Left renal cortex interstitium (tissue), 4 donors: ENCODE measurements around the gene BDP1. TPM values are rescaled to one million over a fixed set of nuclear protein-coding genes. Genes with fewer than 3 reads are reported as not detected.
"Not testable (repeated sequence)": the region's sequence is repeated elsewhere in the genome, so short reads cannot be mapped to it uniquely, and the experiment has no call there.

Experiments
- DNase-seq, 4 donors: peaks; one replicate each; pipeline ENCODE4 v3.0.0-alpha.2; 2013; ENCODE audit warnings: low read depth in 4 of 4, low spot score in 2 of 4, missing footprints in 1 of 4
- polyA plus RNA-seq, 4 donors: library from polyadenylated mRNA; unstranded; fragments of 120-200 nt; gene quantifications; one replicate each; pipeline ENCODE4 v1.2.1, GENCODE V29; 2013; ENCODE audit not compliant: insufficient read length in 4 of 4

BDP1 gene
- polyA plus RNA-seq, 4 donors = 34.8 to 48.7 (median 39.3) TPM

DNA sequence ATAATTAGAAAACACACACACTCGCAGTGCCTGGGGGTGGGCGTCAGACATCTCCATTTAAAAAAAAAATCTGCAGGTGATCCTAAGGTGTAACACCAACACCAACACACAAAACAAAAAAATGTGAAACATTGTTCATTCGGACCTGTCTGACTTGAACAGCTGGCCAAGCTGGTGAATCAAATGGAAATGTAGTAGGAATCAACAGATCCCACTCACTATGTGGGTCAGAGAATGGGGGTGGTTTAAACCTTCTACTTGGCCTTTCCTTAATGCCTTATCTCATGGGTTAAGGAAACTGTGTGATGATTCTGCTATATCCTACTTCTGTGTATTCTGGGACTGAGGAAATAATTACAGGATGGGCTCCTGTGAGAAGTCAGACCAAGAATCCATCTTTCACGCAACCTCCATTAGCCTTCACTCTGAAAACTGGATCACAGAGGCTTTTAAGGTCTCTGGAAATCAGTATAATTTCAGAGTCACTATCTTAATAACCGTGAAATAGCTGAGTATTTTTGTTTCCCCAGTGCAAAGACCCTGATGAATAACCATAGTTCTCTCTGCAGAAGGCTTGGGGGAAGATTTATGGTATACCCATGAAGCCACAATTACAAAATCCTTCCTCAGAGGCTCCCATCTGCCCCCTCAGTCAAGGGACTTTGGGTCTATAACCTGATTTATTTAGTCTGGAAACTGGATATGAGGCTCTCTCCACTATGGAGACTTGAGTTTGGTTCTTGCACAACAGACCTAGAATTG, 114.5 kb downstream of the BDP1 start:
- no peak for DNase-seq

DNA sequence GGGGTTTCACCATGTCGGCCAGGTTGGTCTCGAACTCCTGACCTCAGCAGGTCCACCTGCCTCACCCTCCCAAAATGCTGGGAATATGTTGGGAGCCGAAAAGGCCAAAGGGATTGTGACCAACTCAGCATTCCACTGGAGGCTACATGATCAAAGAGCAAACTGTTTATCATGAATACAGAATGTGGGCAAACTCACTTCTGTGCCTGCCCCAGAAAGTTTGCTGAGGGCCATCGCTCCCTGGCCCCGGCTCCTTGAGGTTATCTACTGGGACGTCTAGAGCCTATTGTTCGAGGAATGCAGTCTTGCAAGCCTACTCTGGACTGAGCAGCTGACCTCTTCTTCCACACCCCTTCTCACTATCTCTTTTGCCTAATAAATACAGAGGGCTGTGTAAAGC, 116.4 kb downstream of the BDP1 start:
- not testable (repeated sequence) for DNase-seq

DNA sequence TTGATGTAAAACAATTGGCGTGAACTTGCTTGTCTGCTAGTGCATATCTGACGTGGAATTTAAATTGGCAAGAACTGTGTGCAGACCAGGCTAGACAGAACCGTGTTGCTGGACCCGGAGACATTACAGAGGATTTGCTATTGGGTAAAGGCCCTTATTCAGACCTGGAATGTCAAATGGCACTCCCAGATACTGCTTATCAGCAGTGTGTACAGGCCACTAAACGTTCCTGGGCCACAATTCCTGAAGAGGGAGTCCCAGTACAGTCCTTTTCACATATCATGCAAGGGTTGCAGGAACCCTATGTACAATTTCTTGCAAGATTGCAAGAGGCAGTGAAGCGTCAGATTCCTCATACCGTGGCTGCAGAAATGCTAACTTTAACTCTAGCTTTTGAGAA, 118.1 kb downstream of the BDP1 start:
- peak in 1 of 4 donors; percentile 17 for DNase-seq

DNA sequence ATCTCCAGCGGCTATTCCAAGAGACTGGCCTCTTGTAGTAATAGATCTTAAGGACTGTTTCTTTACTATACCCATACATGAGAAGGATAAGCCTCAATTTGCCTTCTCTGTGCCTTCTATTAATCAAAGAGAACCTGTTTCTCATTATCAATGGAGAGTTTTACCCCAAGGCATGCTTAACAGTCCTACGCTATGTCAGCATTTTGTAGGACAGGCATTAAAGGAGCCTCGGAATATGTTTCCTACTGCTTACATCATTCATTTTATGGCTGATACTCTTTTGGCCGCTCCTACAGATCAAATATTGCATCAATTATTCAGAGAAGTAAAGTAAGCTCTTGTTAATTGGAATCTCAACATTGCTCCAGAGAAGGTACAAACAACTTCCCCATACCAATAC, 120.1 kb downstream of the BDP1 start:
- not testable (repeated sequence) for DNase-seq

DNA sequence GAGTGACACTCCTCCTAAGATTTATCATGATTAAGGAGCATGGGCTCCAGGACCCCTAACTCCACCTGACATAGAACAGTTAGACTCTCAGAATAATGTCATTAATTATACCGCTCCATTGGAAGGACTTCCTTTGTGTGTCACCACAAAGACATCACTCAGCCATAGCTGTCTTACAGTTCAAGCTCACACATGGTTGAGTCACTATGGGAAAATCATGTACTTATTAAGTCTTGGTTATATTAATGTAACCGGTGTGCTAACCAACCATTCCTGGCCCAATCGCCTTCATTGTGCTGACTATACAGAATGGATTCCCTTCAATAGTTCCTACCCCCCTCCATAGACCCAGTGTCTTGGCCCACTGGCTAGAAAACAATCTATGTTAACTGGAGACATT, 120.8 kb downstream of the BDP1 start:
- DNase-seq = no peak

DNA sequence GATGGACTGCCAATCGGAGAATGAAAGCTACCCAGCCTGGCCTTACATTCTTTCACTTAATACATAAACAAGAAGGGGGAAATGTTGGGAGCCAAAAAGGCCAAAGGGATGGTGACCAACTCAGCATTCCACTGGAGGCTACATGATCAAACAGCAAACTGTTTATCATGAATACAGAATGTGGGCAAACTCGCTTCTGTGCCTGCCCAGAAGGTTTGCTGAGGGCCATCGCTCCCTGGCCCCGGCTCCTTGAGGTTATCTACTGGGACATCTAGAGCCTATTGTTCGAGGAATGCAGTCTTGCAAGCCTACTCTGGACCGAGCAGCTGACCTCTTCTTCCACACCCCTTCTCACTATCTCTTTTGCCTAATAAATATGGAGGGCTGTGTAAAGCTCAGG, 122.4 kb downstream of the BDP1 start:
- DNase-seq = not testable (repeated sequence)

DNA sequence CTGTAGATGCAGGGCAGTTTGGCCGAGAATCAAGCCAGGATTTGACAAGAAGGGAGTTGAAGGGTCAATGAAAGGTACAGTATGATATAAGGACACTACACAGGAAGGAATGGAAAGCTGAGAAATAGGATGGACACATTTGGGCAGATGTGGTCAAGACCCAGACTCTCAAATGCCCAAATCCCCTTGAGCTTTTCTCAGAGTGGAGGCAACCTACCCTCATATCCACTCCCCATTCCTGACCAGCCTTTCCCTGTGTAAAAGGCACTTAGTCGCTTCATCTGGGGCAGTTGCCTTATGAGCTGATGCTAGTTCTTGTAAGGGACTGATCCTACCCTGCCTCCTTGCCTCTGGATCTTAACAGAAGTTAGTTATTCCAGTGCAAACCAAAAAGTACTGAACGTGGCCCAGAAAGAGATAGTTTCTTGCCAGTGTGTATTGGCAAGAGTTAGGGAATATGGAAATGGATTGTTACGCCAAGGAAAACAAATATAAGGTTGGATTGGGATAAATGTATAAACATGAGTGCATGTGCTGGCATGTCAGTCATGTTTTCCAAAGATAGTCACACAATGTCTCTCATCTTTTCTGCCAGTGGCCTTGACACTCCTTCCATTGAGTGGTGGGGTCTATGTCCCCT, 127.6 kb downstream of the BDP1 start:
- DNase-seq = no peak

DNA sequence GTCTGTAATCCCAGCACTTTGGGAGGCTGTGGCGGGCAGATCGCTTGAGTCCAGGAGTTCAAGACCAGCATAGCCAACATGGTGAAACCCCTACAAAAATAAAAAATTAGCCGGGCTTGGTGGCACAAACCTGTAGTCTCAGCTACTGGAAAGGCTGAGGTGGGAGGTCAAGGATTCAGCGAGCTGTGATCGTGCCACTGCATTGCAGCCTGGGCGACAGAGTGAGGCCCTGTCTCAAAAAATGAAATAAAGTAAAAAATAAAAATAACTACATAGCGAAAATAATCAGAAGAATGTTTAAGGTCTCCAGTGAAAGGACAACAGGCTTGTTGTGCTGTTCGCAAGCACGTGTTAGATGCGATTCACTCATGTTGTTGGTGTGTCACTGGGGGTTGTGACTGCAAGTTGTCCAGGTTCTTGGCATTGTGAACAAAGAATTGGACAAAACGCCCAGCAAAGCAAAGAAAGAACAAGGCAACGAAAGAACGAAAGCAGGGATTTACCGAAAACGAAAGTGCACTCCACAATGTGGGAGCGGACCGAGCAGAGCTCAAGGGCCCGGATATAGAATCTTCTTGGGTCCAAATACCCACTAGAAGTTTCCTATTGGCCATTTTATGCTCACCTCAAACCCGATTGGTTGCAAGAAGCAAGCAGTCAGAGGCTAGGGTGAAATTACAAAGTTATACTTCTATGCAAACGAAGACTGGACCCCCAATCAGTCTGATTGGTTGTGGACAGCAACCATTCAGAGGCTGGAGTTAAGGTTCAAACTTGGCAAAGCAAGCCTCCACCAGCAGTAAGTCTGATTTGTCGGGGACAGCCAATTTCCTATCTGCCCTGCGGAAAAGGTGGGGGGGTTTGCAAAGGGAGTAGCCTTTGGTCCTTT, 130.8 kb downstream of the BDP1 start:
- no peak for DNase-seq

DNA sequence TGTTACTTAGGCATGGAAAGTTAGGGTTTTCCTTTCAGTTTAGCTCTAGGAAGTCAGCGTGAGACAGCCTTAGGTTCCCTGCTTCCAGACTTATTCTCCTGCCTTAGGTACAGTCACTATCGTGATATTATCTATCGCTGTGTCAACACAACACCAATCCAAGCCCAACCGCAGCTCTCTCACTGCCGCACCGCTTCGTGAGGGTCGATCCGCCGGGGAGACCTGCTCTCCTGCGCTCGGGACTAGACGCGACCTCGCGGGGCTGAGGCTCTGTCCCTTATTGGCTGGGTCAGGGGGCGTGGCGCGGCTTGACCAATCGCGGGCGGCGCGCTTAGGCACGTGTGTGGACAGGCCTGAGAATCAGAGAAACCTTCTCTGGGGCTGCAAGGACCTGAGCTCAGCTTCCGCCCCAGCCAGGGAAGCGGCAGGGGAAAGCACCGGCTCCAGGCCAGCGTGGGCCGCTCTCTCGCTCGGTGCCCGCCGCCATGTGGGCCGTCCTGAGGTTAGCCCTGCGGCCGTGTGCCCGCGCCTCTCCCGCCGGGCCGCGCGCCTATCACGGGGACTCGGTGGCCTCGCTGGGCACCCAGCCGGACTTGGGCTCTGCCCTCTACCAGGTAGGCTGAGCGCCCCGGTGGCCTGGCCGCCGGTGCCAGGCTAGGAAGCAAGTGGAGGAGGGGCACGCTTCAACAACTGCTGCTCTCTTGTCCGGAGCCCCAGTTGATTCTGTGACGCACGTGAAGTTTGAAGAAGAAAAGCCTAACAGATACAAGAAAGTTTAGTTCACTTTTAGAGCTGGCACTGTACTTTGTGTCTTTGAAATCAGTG, 131.7 kb downstream of the BDP1 start, which contains the start of gene MCCC2:
TSS of gene MCCC2 (plus strand) at position 400 of the 825 bp plus-strand sequence. CDS start at position 486, 86 bp downstream.
- DNase-seq = peak; percentile 73 to 88 (median 80)

DNA sequence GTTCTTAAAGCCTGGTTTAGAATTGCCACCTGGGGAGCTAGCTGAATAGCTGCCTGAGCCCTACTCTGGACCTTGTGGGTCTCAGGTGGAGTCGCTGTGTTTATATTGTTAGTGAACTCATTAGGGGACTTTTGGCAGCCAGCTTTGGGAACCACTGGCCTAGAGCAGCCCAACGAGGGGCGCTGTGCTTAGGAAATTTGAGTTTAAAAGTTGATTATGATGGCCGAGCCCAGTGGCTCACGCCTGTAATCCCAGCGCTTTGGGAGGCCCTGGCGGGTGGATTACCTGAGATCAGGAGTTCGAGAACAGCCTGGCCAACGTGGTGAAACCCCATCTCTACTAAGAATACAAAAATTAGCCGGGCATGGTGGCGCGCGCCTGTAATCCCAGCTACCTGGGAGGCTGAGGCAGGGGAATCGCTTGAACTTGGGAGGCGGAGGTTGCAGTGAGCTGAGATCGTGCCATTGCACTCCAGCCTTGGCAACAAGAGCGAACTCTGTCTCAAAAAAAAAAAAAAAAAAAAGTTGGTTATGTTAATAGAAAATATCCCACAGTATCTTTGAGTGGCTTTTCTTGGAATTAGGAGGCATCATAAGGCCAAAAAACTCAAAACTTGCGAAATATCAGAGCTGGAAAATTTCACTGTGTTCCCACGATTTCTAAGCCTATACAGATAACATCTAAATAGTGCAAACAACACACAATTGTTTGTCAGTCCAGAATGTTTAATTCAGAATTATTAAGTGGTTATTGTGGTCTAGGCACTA, 132.5 kb downstream of the BDP1 start:
- no peak for DNase-seq

DNA sequence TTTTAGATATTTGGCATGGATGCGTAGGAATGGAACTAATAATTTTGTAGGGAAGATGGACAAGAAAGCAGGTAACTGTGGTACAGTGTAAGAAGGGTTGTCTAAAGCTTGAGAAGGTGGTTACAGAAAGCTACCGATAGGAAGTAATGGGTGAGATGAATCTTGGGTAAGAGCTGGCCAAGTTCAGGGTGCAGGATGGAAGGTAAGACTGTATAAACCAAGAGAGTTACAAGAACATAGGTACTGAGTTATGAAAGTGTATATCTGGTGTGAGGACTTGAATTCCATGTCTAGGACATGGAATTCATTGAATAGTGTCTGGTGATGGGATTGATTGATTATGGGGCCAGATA, 133.1 kb downstream of the BDP1 start:
- no peak for DNase-seq

DNA sequence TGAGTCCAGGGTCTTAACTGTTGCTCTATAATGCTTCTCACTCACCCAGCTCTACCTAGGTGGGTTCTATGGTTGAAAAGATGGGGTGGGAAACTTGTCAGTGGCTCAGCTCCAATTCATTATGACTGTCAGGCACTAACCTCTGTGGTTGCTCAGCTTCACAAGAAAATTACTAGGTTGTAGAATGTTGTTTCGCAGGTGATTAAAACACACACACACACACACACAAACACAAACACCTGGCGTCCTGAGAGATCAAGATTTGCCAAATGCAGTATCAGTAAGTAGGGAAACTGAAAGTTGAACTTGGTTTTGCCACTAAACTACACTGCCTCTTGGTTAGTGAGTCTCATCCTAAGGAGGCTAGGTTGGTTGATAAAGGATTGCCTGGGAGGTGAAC, 134.5 kb downstream of the BDP1 start:
- no peak for DNase-seq

DNA sequence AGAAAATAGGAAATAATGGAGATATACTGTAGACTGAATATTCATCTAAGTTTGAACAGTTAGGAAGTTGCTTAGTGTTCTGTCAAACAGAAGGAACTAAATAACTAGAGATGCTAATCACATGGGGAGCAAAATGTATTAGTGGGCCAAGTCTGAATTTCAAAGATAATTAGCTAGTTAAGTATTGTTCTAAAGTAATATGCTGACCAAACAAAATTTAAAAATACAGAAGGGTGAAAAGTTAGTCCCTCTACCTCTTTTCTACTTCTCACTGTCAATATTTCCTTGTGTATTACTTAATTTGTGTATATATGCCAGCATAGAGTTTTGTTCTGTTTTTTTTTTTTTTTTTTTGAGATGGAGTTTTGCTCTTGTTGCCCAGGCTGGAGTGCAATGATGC, 135.6 kb downstream of the BDP1 start:
- no peak for DNase-seq

DNA sequence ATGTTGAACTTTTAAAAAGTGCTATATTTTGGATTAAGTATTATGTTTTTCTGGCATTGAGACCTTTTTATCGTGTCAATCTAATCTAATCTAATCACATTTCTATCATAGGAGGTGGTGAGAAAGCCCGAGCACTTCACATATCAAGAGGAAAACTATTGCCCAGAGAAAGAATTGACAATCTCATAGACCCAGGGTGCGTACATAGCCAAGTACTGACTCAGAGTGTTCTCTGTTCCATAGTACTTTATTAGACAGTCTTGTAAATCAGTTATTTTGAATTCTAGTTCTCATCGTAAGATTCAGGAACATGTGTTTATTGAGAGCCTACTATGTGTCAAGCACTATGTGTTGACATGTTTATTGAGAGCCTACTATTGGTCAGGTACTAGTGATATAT, 140.7 kb downstream of the BDP1 start:
- no peak for DNase-seq

DNA sequence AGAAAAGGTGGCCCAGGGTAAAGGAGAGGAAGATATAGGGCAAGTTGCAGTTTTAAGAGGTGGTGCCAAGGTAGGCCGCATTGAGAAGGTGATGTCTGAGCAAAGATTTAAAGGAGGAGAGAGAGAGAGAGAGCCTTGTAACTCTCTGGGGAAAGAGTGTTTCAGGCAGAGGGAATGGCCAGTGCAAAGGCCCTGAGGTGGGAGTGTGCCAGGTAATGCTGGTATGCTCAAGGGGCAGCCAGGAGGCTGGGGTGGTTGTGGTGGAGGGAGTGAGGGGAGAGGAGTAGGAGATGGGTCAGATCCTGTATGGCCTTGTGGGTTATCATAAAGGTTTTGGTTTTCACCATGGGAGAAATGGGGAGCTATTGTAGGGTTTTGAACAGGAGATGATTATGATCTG, 141.6 kb downstream of the BDP1 start:
- no peak for DNase-seq

DNA sequence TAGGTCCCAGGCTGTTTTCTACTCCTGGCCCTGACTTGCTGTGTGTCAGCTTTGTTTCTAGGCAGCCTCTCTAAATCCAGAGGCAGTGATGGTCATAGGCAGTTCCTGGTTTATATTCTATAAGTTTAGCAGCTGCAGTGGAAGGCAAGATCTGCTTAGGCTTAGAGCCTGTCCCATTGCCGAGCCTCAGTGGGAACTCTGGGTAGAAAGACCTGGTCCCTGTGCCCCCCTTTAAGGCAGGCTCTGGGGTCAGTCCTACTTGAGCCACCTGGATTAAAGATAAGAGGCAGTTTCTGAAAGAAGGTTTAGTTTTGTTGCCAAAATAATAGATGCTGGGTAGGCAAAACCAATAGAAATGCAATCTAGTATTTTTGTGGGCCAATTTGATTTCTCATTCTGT, 145.3 kb downstream of the BDP1 start:
- no peak for DNase-seq

DNA sequence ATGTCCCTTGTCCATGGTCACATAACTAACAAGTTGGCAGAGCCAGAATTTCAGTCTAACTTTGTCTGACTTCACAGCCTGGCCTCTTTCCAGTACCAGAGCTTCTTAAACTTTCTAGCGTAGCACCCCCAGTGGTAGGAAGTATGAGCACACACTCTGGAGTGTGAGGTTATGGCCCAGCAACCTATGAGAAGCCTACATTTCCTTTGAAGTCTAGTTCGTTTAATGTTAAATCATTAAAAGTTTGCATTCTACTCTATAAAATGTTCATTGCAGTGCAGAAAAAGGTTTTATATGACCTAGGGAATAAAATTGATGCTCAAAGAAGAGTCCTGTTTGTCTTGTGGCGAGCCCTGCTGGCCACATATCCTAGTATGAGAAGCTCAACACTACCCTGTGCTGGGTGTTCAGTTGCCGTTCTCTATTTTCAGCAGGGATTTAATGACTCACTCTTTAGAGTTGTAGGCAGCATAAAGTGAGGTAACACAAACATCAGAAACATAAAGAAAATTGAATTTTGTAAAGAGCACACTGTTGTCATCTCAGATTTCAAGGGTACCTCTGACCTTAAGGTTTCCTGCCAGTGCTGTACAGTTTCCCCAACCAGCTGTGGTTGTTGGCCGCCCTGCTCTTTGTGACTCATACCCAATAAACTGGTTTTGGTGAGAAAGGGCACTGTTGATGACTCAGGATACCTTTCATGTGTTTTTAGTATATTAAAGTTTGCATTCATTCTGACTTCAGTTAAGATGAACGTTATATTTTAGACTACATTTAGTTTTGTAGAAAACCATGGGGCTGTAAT, 146.0 kb downstream of the BDP1 start:
- peak in 1 of 4 donors; percentile 19 for DNase-seq

DNA sequence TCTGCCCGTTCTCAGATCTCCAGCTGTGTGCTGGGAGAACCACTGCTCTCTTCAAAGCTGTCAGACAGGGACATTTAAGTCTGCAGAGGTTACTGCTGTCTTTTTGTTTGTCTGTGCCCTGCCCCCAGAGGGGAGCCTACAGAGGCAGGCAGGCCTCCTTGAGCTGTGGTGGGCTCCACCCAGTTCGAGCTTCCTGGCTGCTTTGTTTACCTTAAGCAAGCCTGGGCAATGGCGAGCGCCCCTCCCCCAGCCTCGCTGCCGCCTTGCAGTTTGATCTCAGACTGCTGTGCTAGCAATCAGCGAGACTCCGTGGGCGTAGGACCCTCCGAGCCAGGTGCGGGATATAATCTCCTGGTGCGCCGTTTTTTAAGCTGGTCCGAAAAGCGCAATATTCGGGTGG, 154.5 kb downstream of the BDP1 start:
- not testable (repeated sequence) for DNase-seq

DNA sequence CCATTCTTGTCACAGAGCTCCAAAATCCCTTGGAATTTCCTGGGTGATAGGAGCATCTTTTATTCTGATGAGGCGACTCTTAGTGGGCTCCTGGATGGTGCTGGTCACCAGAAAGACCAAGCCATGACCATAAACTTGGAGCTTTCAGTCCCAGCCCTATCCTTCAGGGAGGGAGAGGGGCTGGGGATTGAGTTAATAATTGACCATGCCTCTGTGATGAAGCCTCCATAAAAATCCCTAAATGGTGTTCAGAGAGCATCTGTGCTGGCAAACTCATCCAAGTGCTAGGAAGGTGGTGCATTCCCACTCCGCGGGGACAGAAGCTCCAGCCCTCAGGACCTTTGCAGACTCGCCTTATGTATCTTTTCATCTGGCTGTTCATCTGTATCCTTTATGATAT, 160.4 kb downstream of the BDP1 start:
- no peak for DNase-seq
